Neuronal stem cell (in vitro differentiated cells): ENCODE data around the gene ATE1.

ENCODE experiments used
- DNase-seq: peaks from one replicate; pipeline ENCODE4 v3.0.0-alpha.2; 2013; ENCODE audit warnings: low spot score
- H2AFZ ChIP-seq: one replicate; pipeline ENCODE4 v1.6.1; 2013; ENCODE audit warnings: mild to moderate bottlenecking, low read length, inconsistent platforms
- H2AK5ac ChIP-seq: 2 replicates; pipeline ENCODE4 v1.6.1; 2013; ENCODE audit warnings: low read depth, mild to moderate bottlenecking, inconsistent platforms, low read length, moderate library complexity, mixed read lengths
- H2BK120ac ChIP-seq: 2 replicates; pipeline ENCODE4 v1.6.1; 2013; ENCODE audit warnings: low read depth, mild to moderate bottlenecking, inconsistent platforms, low read length, moderate library complexity, mixed read lengths
- H2BK12ac ChIP-seq: one replicate; pipeline ENCODE4 v1.6.1; 2013; ENCODE audit warnings: low read length, inconsistent platforms
- H2BK15ac ChIP-seq: 2 replicates; pipeline ENCODE4 v1.6.1; 2013; ENCODE audit warnings: mild to moderate bottlenecking, low read length, inconsistent platforms, mixed read lengths
- H2BK5ac ChIP-seq: one replicate; pipeline ENCODE4 v1.6.1; 2013; ENCODE audit warnings: inconsistent platforms, mild to moderate bottlenecking, low read length, moderate library complexity
- H3K14ac ChIP-seq: one replicate; pipeline ENCODE4 v1.6.1; 2013; ENCODE audit warnings: low read length, inconsistent platforms
- H3K18ac ChIP-seq: 2 replicates; pipeline ENCODE4 v1.6.1; 2013; ENCODE audit warnings: low read length, inconsistent platforms
- H3K23ac ChIP-seq: 2 replicates; pipeline ENCODE4 v1.6.1; 2013; ENCODE audit warnings: low read depth, mild to moderate bottlenecking, mixed read lengths, low read length, inconsistent platforms; ENCODE audit not compliant: poor library complexity
- H3K27ac ChIP-seq: replicated peaks from 3 replicates; pipeline ENCODE4 v1.5.1; 2013; ENCODE audit warnings: low read length, inconsistent platforms
- H3K27me3 ChIP-seq, 3 experiments: 2 replicates each; pipeline ENCODE4 v1.6.1; 2013; ENCODE audit warnings: low read length in 3 of 3, mild to moderate bottlenecking in 2 of 3, inconsistent platforms in 1 of 3, low read depth in 1 of 3, mixed read lengths in 1 of 3, moderate library complexity in 1 of 3; ENCODE audit not compliant: control insufficient read depth in 3 of 3, insufficient read depth in 3 of 3
- H3K36me3 ChIP-seq, 2 donors: replicated peaks in 1 of 2; 2 replicates each; pipeline ENCODE4 v1.6.1; 2013; ENCODE audit warnings: low read length in 2 of 2; ENCODE audit not compliant: control insufficient read depth in 2 of 2, insufficient read depth in 2 of 2
- H3K4ac ChIP-seq: 2 replicates; pipeline ENCODE4 v1.6.1; 2013; ENCODE audit warnings: inconsistent platforms, mild to moderate bottlenecking, low read length, moderate library complexity
- H3K4me1 ChIP-seq, 2 donors: 1 replicate in 1 of 2; 2 replicates in 1 of 2; pipeline ENCODE4 v1.6.1; 2013; ENCODE audit warnings: low read length in 2 of 2, low read depth in 1 of 2; ENCODE audit not compliant: control insufficient read depth in 2 of 2, insufficient read depth in 1 of 2
- H3K4me2 ChIP-seq: one replicate; pipeline ENCODE4 v1.6.1; 2013; ENCODE audit warnings: mild to moderate bottlenecking, low read length, inconsistent platforms; ENCODE audit not compliant: insufficient read depth, poor library complexity, severe bottlenecking
- H3K4me3 ChIP-seq, 2 donors: 2 replicates each; pipeline ENCODE4 v1.5.1; 2013; ENCODE audit warnings: low read length in 2 of 2, mild to moderate bottlenecking in 2 of 2, inconsistent platforms in 1 of 2, moderate library complexity in 1 of 2
- H3K79me1 ChIP-seq: one replicate; pipeline ENCODE4 v1.6.1; 2013; ENCODE audit warnings: low read depth, mild to moderate bottlenecking, inconsistent platforms, low read length, moderate library complexity
- H3K9ac ChIP-seq: one replicate; pipeline ENCODE4 v1.6.1; 2013; ENCODE audit warnings: mild to moderate bottlenecking, low read depth, low read length, inconsistent platforms; ENCODE audit not compliant: poor library complexity
- H3K9me3 ChIP-seq, 2 donors: replicated peaks in 1 of 2; 2 replicates each; pipeline versions ENCODE3 to v1.6.1; 2013; ENCODE audit warnings: low read length in 2 of 2, mild to moderate bottlenecking in 2 of 2, inconsistent platforms in 1 of 2, low read depth in 1 of 2, mixed read lengths in 1 of 2, moderate library complexity in 1 of 2; ENCODE audit not compliant: control insufficient read depth in 2 of 2, insufficient read depth in 1 of 2
- H4K8ac ChIP-seq: one replicate; pipeline ENCODE4 v1.6.1; 2013; ENCODE audit warnings: low read depth, mild to moderate bottlenecking, inconsistent platforms, low read length, moderate library complexity
- H4K91ac ChIP-seq: one replicate; pipeline ENCODE4 v1.6.1; 2013; ENCODE audit warnings: low read length, low read depth, mild to moderate bottlenecking, inconsistent platforms; ENCODE audit not compliant: poor library complexity
- WGBS, 2 donors: extraction: QIAGEN DNeasy Blood & Tissue Kit; methylation state at CpG; one replicate each; pipeline ENCODE4 v1.1.7; 2013; ENCODE audit warnings: missing lambda C conversion rate in 2 of 2, mixed read lengths in 1 of 2; ENCODE audit not compliant: insufficient read length in 2 of 2, insufficient replicate concordance in 1 of 2; ENCODE audit errors: extremely low coverage in 2 of 2; 5-methylcytosine and 5-hydroxymethylcytosine counted together

The ATE1 gene

DNA sequence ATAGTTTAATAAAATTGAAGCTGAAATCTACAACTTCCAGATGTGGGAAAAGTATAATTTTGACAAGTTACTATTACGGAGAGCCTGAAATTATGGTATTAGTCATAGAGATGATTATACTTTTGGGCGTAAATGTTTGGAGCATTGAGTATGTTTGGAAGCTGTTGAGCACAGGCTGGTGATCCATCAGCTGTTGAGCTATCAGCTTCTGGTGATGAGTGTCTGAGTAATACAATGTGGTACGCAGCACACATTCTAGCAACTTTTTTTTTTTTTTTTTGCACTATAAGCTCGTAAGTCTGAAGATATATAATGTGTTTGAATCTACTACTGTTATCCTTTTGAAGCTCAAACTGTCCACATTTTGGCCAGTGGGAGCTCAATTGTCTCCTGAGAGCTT, 123.4 kb downstream of the ATE1 start:
- H2BK120ac ChIP-seq: no peak overlapping the region
- H3K23ac ChIP-seq: no peak overlapping the region
- no peak overlapping the region for H3K4me2 ChIP-seq
- peaks cover 0 to 4% of the 10 kb centered on the region in 2 donors for H3K36me3 ChIP-seq
- H4K91ac ChIP-seq: no peak overlapping the region
- no peak for DNase-seq
- no peak overlapping the region for H2AFZ ChIP-seq
- H3K4me1 ChIP-seq: peaks cover 0 to 3% of the 10 kb centered on the region in 2 donors
- H3K27me3 ChIP-seq: no peaks in the 10 kb centered on the region
- H2BK15ac ChIP-seq: no peak overlapping the region
- no peak overlapping the region for H3K14ac ChIP-seq
- H2BK12ac ChIP-seq: no peak overlapping the region
- no peaks in the 10 kb centered on the region for H3K79me1 ChIP-seq
- peaks cover 0 to 1% of the 10 kb centered on the region in 2 donors for H3K9me3 ChIP-seq
- WGBS, 2 donors: no CpG with 5 or more reads among the region's 4 CpGs
- no peak overlapping the region for H4K8ac ChIP-seq
- H2AK5ac ChIP-seq: no peak overlapping the region
- no peak overlapping the region for H3K9ac ChIP-seq
- H3K27ac ChIP-seq: no peak overlapping the region
- no peak overlapping the region for H3K18ac ChIP-seq
- H3K4ac ChIP-seq: no peak overlapping the region
- H2BK5ac ChIP-seq: no peak overlapping the region
- H3K4me3 ChIP-seq: no peak overlapping the region

GRCh38 chr10:121803611-121804010, 124.2 kb downstream of the ATE1 start:
- no peaks in the 10 kb centered on the region for H3K27me3 ChIP-seq
- no peak overlapping the region for H3K14ac ChIP-seq
- H2AK5ac ChIP-seq: no peak overlapping the region
- H3K18ac ChIP-seq: no peak overlapping the region
- no peak overlapping the region for H3K23ac ChIP-seq
- no peak overlapping the region for H3K4ac ChIP-seq
- H3K4me1 ChIP-seq: peaks cover 0 to 3% of the 10 kb centered on the region in 2 donors
- no peak overlapping the region for H3K4me2 ChIP-seq
- no peaks in the 10 kb centered on the region for H3K79me1 ChIP-seq
- no peak overlapping the region for H2BK120ac ChIP-seq
- H4K8ac ChIP-seq: no peak overlapping the region
- H2BK5ac ChIP-seq: no peak overlapping the region
- H4K91ac ChIP-seq: no peak overlapping the region
- no CpG with 5 or more reads among the region's 2 CpGs for WGBS, 2 donors
- peaks cover 0 to 1% of the 10 kb centered on the region in 2 donors for H3K9me3 ChIP-seq
- no peak overlapping the region for H3K27ac ChIP-seq
- DNase-seq: no peak
- no peak overlapping the region for H2AFZ ChIP-seq
- peaks cover 0 to 8% of the 10 kb centered on the region in 2 donors for H3K36me3 ChIP-seq
- H2BK15ac ChIP-seq: no peak overlapping the region
- no peak overlapping the region for H3K9ac ChIP-seq
- H3K4me3 ChIP-seq: no peak overlapping the region
- H2BK12ac ChIP-seq: no peak overlapping the region

- DNase-seq: no peak
- no peak overlapping the region for H3K4ac ChIP-seq
- H3K4me3 ChIP-seq: no peak overlapping the region
- no peak overlapping the region for H2BK12ac ChIP-seq
- H4K91ac ChIP-seq: no peak overlapping the region
- no peak overlapping the region for H3K4me2 ChIP-seq
- H3K79me1 ChIP-seq: no peaks in the 10 kb centered on the region
- peaks cover 0 to 1% of the 10 kb centered on the region in 2 donors for H3K9me3 ChIP-seq
- no CpG with 5 or more reads among the region's 2 CpGs for WGBS, 2 donors
- no peak overlapping the region for H3K14ac ChIP-seq
- H3K18ac ChIP-seq: no peak overlapping the region
- peaks cover 0 to 8% of the 10 kb centered on the region in 2 donors for H3K36me3 ChIP-seq
- no peak overlapping the region for H2BK120ac ChIP-seq
- H2AFZ ChIP-seq: no peak overlapping the region
- no peak overlapping the region for H3K27ac ChIP-seq
- no peak overlapping the region for H4K8ac ChIP-seq
- H3K27me3 ChIP-seq: no peaks in the 10 kb centered on the region
- no peak overlapping the region for H3K9ac ChIP-seq
- no peak overlapping the region for H2AK5ac ChIP-seq
- H3K23ac ChIP-seq: no peak overlapping the region
- H2BK15ac ChIP-seq: no peak overlapping the region
- peaks cover 0 to 3% of the 10 kb centered on the region in 2 donors for H3K4me1 ChIP-seq
- no peak overlapping the region for H2BK5ac ChIP-seq
Measured at GRCh38 chr10:121800831-121801230, 127.0 kb downstream of the ATE1 start.

DNA sequence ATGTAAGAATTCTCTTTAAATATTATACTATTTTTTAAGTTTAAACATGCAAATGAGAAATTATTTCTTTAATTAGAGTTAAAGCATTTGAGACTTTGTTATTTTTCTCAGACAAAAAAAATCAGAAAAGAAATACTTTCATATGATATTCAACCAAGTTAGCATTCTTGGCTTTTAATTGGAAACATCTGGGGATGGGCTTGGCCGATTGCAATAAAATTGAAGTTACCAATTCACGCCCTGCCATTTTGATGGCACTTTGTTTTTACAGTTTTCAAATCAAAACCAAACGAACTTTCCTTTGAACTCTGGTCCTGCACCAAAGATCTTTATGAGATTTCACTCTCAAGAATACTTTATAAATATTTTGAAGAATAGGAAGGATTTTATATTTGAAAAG, 127.7 kb downstream of the ATE1 start:
- no peak overlapping the region for H3K14ac ChIP-seq
- no peak overlapping the region for H3K18ac ChIP-seq
- no peak overlapping the region for H3K23ac ChIP-seq
- no peak overlapping the region for H2AK5ac ChIP-seq
- WGBS, 2 donors: no CpG with 5 or more reads among the region's 3 CpGs
- H3K4ac ChIP-seq: no peak overlapping the region
- H4K91ac ChIP-seq: no peak overlapping the region
- H3K36me3 ChIP-seq: peaks cover 0 to 8% of the 10 kb centered on the region in 2 donors
- no peak overlapping the region for H2BK120ac ChIP-seq
- H2BK15ac ChIP-seq: no peak overlapping the region
- no peaks in the 10 kb centered on the region for H3K27me3 ChIP-seq
- H4K8ac ChIP-seq: no peak overlapping the region
- H3K27ac ChIP-seq: no peak overlapping the region
- no peak overlapping the region for H2BK12ac ChIP-seq
- H2BK5ac ChIP-seq: no peak overlapping the region
- H3K9me3 ChIP-seq: peaks cover 0 to 1% of the 10 kb centered on the region in 2 donors
- no peak overlapping the region for H2AFZ ChIP-seq
- no peak overlapping the region for H3K9ac ChIP-seq
- H3K4me2 ChIP-seq: no peak overlapping the region
- H3K4me1 ChIP-seq: peaks cover 0 to 3% of the 10 kb centered on the region in 2 donors
- DNase-seq: no peak
- H3K79me1 ChIP-seq: no peaks in the 10 kb centered on the region
- H3K4me3 ChIP-seq: no peak overlapping the region
